Right lobe of liver (tissue), 4 donors: Measurements from ENCODE around the gene DSP.

Source experiments
- POLR2A ChIP-seq: fragments of 450-650 bp; IDR thresholded peaks from one replicate; pipeline ENCODE4 v1.6.1; 2017; ENCODE audit warnings: antibody characterized with exemption, mild to moderate bottlenecking
- TF ChIP-seq, protein P1 (sequence below), 4 donors: fragments of 200-600 bp in 3 of 4; fragments of 450-650 bp in 1 of 4; IDR thresholded peaks; one replicate each; pipeline versions ENCODE4 v1.5.1 to v1.8.0; 2016 to 2022; ENCODE audit warnings: antibody characterized with exemption in 4 of 4, mild to moderate bottlenecking in 2 of 4
- donor health status: DM: no; HTN: no; CAD: no.
- donor health status: DM: no; HTN: no; CAD: no.
- donor health status: DM: no; HTN: yes; CAD: no.

DNA sequence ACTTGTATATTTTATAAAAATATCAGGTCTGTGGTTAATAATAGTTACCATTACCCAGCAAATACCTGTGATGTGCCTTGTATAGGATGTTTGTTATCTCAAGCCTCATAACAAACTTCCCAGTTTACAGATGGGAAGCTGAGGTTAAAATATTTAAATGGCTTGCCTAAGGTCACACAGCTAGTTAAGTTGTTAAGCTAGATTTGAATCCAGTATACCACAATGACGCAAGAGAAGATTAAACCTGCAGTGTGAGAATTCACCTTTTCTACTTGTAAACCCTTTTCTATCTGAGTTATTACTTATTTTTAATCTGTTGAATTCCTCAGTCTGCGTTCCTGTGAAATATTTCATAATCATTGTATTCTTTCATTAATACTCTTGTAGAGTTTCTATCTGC lies 4.9 kb downstream of the DSP start:
- TF ChIP-seq, protein P1, sequence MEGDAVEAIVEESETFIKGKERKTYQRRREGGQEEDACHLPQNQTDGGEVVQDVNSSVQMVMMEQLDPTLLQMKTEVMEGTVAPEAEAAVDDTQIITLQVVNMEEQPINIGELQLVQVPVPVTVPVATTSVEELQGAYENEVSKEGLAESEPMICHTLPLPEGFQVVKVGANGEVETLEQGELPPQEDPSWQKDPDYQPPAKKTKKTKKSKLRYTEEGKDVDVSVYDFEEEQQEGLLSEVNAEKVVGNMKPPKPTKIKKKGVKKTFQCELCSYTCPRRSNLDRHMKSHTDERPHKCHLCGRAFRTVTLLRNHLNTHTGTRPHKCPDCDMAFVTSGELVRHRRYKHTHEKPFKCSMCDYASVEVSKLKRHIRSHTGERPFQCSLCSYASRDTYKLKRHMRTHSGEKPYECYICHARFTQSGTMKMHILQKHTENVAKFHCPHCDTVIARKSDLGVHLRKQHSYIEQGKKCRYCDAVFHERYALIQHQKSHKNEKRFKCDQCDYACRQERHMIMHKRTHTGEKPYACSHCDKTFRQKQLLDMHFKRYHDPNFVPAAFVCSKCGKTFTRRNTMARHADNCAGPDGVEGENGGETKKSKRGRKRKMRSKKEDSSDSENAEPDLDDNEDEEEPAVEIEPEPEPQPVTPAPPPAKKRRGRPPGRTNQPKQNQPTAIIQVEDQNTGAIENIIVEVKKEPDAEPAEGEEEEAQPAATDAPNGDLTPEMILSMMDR (IDR thresholded peaks at IDR 0.05), result no peak
- TF ChIP-seq POLR2A, result no peak
